Endothelial cell (in vitro differentiated cells): Measurements from ENCODE around the gene CBFA2T3. TPM values are rescaled to one million over a fixed set of nuclear protein-coding genes. Genes with fewer than 3 reads are reported as not detected.
"Not testable (repeated sequence)": the region's sequence is repeated elsewhere in the genome, so short reads cannot be mapped to it uniquely, and the experiment has no call there.

ENCODE experiments used
- DNase-seq: peaks from one replicate; pipeline ENCODE4 v3.0.0; 2021; ENCODE audit warnings: low spot score
- H3K27ac Mint-ChIP-seq: one replicate; pipeline ENCODE4 v1.8.0; 2021; ENCODE audit warnings: mixed read lengths, inconsistent platforms; ENCODE audit not compliant: unreplicated experiment
- H3K27me3 Mint-ChIP-seq: one replicate; pipeline ENCODE4 v1.8.0; 2021; ENCODE audit warnings: mild to moderate bottlenecking, moderate library complexity, mixed read lengths, inconsistent platforms; ENCODE audit not compliant: unreplicated experiment
- H3K36me3 Mint-ChIP-seq: one replicate; pipeline ENCODE4 v1.8.0; 2021; ENCODE audit warnings: mild to moderate bottlenecking, low read depth, mixed read lengths, inconsistent platforms; ENCODE audit not compliant: unreplicated experiment
- H3K4me1 Mint-ChIP-seq: one replicate; pipeline ENCODE4 v1.8.0; 2021; ENCODE audit warnings: mild to moderate bottlenecking, mixed read lengths, inconsistent platforms; ENCODE audit not compliant: unreplicated experiment
- H3K4me3 Mint-ChIP-seq: one replicate; pipeline ENCODE4 v1.8.0; 2021; ENCODE audit warnings: mild to moderate bottlenecking, mixed read lengths, inconsistent platforms; ENCODE audit not compliant: unreplicated experiment
- H3K9me3 Mint-ChIP-seq: one replicate; pipeline ENCODE4 v1.8.0; 2021; ENCODE audit warnings: mixed read lengths, inconsistent platforms; ENCODE audit not compliant: unreplicated experiment
- CTCF ChIP-seq: fragments of 200-600 bp; sonication (generic); IDR thresholded peaks from one replicate; pipeline ENCODE4 v1.5.0; 2021; ENCODE audit warnings: antibody characterized with exemption; ENCODE audit not compliant: unreplicated experiment
- total RNA-seq: library from RNA; stranded (reverse); fragmentation: NEBNext Ultra II Directional; extraction: Animal tissue kit (Norgen Biotek cat#: 25700); gene quantifications from one replicate; pipeline ENCODE4 v1.2.1, GENCODE V29; 2021; ENCODE audit not compliant: unreplicated experiment

Gene CBFA2T3
- total RNA-seq, 1 donor from 2014 or later, result 1.6 TPM

GRCh38 chr16:89012622-89012995 is 35.6 kb upstream of the CBFA2T3 start:
- no peak overlapping the region for H3K27ac Mint-ChIP-seq
- peaks cover 8% of the 10 kb centered on the region for H3K27me3 Mint-ChIP-seq
- no peaks in the 10 kb centered on the region for H3K4me1 Mint-ChIP-seq
- no peaks in the 10 kb centered on the region for H3K36me3 Mint-ChIP-seq
- TF ChIP-seq CTCF, result no peak
- no peaks in the 10 kb centered on the region for H3K9me3 Mint-ChIP-seq
- H3K4me3 Mint-ChIP-seq, result no peak overlapping the region
- no peak for DNase-seq

DNA sequence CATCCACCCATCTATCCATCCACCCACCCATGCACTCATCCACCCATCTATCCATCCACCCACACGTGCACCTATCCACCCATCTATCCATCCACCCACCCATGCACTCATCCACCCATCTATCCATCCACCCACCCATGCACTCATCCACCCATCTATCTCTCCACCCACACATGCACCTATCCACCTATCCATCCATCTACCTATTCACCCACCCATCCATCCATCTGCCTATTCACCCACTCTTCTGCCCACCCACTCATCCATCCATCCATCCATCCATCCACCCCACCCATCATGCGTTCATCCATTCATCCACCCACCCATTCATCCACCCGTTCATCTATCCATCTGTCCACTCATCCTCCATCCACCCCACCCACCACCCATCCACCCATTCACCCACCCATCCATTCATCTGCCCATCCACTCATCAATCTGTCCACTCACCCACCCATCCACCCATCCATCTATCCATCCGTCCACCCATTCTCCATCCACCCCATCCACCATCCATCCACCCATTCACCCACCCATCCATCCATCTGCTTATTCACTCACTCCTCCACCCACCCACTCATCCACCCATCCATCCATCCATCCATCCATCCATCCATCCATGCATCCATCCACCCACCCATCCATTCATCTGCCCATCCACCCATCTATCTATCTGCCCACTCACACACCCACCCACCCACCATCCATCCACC is 35.1 kb upstream of the CBFA2T3 start:
- Mint-ChIP-seq H3K4me3 (no peak overlapping the region), H3K4me1 (no peaks in the 10 kb centered on the region), H3K27me3 (peaks cover 12% of the 10 kb centered on the region), H3K27ac (no peak overlapping the region), H3K36me3 (no peaks in the 10 kb centered on the region), H3K9me3 (no peaks in the 10 kb centered on the region)
- DNase-seq, result no peak
- TF ChIP-seq CTCF, result no peak

- peaks cover 12% of the 10 kb centered on the region for H3K27me3 Mint-ChIP-seq
- TF ChIP-seq CTCF, result no peak
- H3K9me3 Mint-ChIP-seq, result no peaks in the 10 kb centered on the region
- H3K4me1 Mint-ChIP-seq, result no peaks in the 10 kb centered on the region
- H3K36me3 Mint-ChIP-seq, result no peaks in the 10 kb centered on the region
- H3K4me3 Mint-ChIP-seq, result no peak overlapping the region
- no peak overlapping the region for H3K27ac Mint-ChIP-seq
- no peak for DNase-seq
These were observed 33.4 kb upstream of the CBFA2T3 start for GRCh38 chr16:89010210-89010925.

DNA sequence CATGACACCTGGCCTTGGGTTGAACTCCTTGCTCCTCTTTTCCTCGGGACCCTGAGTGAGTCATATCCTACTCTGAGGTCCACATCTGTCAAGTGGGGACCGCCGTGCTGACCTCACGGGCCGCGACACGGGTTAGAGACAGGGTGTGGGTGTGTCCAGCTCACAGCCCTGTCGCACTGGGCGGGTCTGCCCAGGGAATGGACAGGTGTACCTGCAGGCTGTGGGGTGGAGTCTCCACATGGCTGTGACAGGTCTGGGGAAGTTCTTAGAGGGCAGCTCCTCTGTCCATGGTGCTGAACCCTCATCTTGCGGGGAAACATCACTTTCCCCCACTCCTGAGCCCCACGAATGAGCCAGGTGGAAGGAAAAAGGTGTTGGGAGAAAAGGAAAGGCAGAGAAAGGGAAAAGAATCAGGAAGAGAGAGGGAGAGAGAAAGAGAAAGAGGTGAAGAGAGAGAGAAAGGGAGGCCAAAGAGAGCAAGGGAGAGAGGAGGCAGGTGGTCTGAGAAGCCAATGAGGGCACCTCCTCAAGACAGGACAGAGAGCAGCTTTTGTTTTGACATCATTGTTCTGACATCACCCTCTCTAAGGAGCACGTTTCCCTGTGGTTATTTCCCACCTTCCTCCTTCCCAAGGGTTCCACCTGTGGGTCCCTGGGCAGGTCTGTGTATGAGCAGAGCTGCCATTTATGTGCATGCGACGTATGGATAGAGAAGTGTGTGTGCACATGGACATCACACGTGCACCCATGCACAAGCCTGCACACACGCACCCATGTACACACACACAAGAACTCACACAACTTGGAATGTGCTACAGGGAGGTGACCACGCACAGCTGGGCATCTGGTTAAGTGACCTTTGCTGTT is 32.6 kb upstream of the CBFA2T3 start:
- peak overlapping the region; percentile 62 for H3K4me3 Mint-ChIP-seq
- H3K4me1 Mint-ChIP-seq, result no peaks in the 10 kb centered on the region
- no peaks in the 10 kb centered on the region for H3K36me3 Mint-ChIP-seq
- no peaks in the 10 kb centered on the region for H3K9me3 Mint-ChIP-seq
- peak; percentile 39 for DNase-seq
- TF ChIP-seq CTCF, result no peak
- H3K27me3 Mint-ChIP-seq, result peaks cover 15% of the 10 kb centered on the region
- no peak overlapping the region for H3K27ac Mint-ChIP-seq

DNA sequence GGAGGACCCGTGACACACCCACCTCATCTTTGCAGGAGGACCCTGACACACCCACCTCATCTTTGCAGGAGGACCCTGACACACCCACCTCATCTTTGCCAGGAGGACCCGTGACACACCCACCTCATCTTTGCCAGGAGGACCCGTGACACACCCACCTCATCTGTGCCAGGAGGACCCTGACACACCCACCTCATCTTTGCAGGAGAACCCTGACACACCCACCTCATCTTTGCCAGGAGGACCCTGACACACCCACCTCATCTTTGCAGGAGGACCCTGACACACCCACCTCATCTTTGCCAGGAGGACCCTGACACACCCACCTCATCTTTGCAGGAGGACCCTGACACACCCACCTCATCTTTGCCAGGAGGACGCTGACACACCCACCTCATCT is 31.8 kb upstream of the CBFA2T3 start:
- not testable (repeated sequence) for H3K4me1 Mint-ChIP-seq, H3K36me3 Mint-ChIP-seq, H3K27ac Mint-ChIP-seq, H3K4me3 Mint-ChIP-seq, DNase-seq, H3K9me3 Mint-ChIP-seq
- peaks cover 17% of the 10 kb centered on the region for H3K27me3 Mint-ChIP-seq
